ENCODE data around the gene IL22RA1. TPM values are rescaled to one million over a fixed set of nuclear protein-coding genes. Genes with fewer than 3 reads are reported as not detected.

IL22RA1 gene
- total RNA-seq, 1 donor from 2014 or later = not detected

GRCh38 chr1:24182061-24182460 lies 39.1 kb upstream of the IL22RA1 start:
- no peak for FAIRE-seq
- Mint-ChIP-seq H3K36me3 (ENCODE audit: low read depth, unreplicated experiment) (no peaks in the 10 kb centered on the region), H3K27me3 (ENCODE audit: low read depth, unreplicated experiment) (no peaks in the 10 kb centered on the region), H3K4me3 (ENCODE audit: unreplicated experiment) (no peak overlapping the region), H3K27ac (ENCODE audit: unreplicated experiment) (no peak overlapping the region), H3K9me3 (ENCODE audit: unreplicated experiment) (peaks cover 2% of the 10 kb centered on the region), H3K4me1 (ENCODE audit: low read depth, unreplicated experiment) (no peaks in the 10 kb centered on the region)
- TF ChIP-seq EZH2 (IDR thresholded peaks at IDR 0.05; ENCODE audit: insufficient read depth, low read length) (no peak), CTCF (IDR thresholded peaks at IDR 0.05; ENCODE audit: insufficient read depth, low read depth, low read length) (no peak)
- no peaks in the 10 kb centered on the region for H4K20me1 ChIP-seq (ENCODE audit: insufficient read depth, low read length)
- H3K36me3 ChIP-seq (ENCODE audit: insufficient read depth, low read length) = no peaks in the 10 kb centered on the region
- no peaks in the 10 kb centered on the region for H3K9me3 ChIP-seq (ENCODE audit: insufficient read depth, low read depth, low read length)
- no peak overlapping the region for H3K4me3 ChIP-seq (ENCODE audit: insufficient read depth, low read depth, low read length)
- no peak overlapping the region for H3K9ac ChIP-seq (ENCODE audit: low read length)
- H3K79me2 ChIP-seq (ENCODE audit: insufficient read depth, low read length) = no peaks in the 10 kb centered on the region
- H3K4me1 ChIP-seq (ENCODE audit: insufficient read depth, low read length) = no peaks in the 10 kb centered on the region
- no peak overlapping the region for H3K4me2 ChIP-seq (ENCODE audit: low read length)
- peaks cover 25% of the 10 kb centered on the region for H3K27me3 ChIP-seq (ENCODE audit: insufficient read depth, low read length)
- H2AFZ ChIP-seq (ENCODE audit: low read depth, low read length) = no peak overlapping the region
- DNase-seq (ENCODE audit: low read depth) = no peak
- H3K27ac ChIP-seq (ENCODE audit: low read depth, low read length) = no peak overlapping the region

GRCh38 chr1:24181619-24182018 lies 38.7 kb upstream of the IL22RA1 start:
- FAIRE-seq (no peak), DNase-seq (ENCODE audit: low read depth) (no peak)
- H3K4me1 ChIP-seq (ENCODE audit: insufficient read depth, low read length) = no peaks in the 10 kb centered on the region
- H3K9me3 ChIP-seq (ENCODE audit: insufficient read depth, low read depth, low read length) = no peaks in the 10 kb centered on the region
- Mint-ChIP-seq H3K27ac (ENCODE audit: unreplicated experiment) (no peak overlapping the region), H3K4me1 (ENCODE audit: low read depth, unreplicated experiment) (no peaks in the 10 kb centered on the region), H3K4me3 (ENCODE audit: unreplicated experiment) (no peak overlapping the region), H3K9me3 (ENCODE audit: unreplicated experiment) (peaks cover 2% of the 10 kb centered on the region), H3K27me3 (ENCODE audit: low read depth, unreplicated experiment) (no peaks in the 10 kb centered on the region), H3K36me3 (ENCODE audit: low read depth, unreplicated experiment) (no peaks in the 10 kb centered on the region)
- H3K27me3 ChIP-seq (ENCODE audit: insufficient read depth, low read length) = peaks cover 22% of the 10 kb centered on the region
- H3K36me3 ChIP-seq (ENCODE audit: insufficient read depth, low read length) = no peaks in the 10 kb centered on the region
- H3K4me2 ChIP-seq (ENCODE audit: low read length) = no peak overlapping the region
- no peak overlapping the region for H3K27ac ChIP-seq (ENCODE audit: low read depth, low read length)
- TF ChIP-seq CTCF (IDR thresholded peaks at IDR 0.05; ENCODE audit: insufficient read depth, low read depth, low read length) = no peak
- TF ChIP-seq EZH2 (IDR thresholded peaks at IDR 0.05; ENCODE audit: insufficient read depth, low read length) = no peak
- no peak overlapping the region for H2AFZ ChIP-seq (ENCODE audit: low read depth, low read length)
- H3K79me2 ChIP-seq (ENCODE audit: insufficient read depth, low read length) = no peaks in the 10 kb centered on the region
- H3K4me3 ChIP-seq (ENCODE audit: insufficient read depth, low read depth, low read length) = no peak overlapping the region
- no peaks in the 10 kb centered on the region for H4K20me1 ChIP-seq (ENCODE audit: insufficient read depth, low read length)
- no peak overlapping the region for H3K9ac ChIP-seq (ENCODE audit: low read length)

GRCh38 chr1:24180676-24181075 lies 37.7 kb upstream of the IL22RA1 start:
- Histone ChIP-seq H3K27ac (ENCODE audit: low read depth, low read length) (no peak overlapping the region), H2AFZ (ENCODE audit: low read depth, low read length) (no peak overlapping the region), H3K9ac (ENCODE audit: low read length) (no peak overlapping the region), H3K27me3 (ENCODE audit: insufficient read depth, low read length) (peaks cover 14% of the 10 kb centered on the region), H3K4me3 (ENCODE audit: insufficient read depth, low read depth, low read length) (no peak overlapping the region), H3K9me3 (ENCODE audit: insufficient read depth, low read depth, low read length) (no peaks in the 10 kb centered on the region), H3K79me2 (ENCODE audit: insufficient read depth, low read length) (no peaks in the 10 kb centered on the region), H4K20me1 (ENCODE audit: insufficient read depth, low read length) (no peaks in the 10 kb centered on the region), H3K4me2 (ENCODE audit: low read length) (no peak overlapping the region), H3K36me3 (ENCODE audit: insufficient read depth, low read length) (no peaks in the 10 kb centered on the region), H3K4me1 (ENCODE audit: insufficient read depth, low read length) (no peaks in the 10 kb centered on the region)
- peaks cover 2% of the 10 kb centered on the region for H3K9me3 Mint-ChIP-seq (ENCODE audit: unreplicated experiment)
- no peak overlapping the region for H3K27ac Mint-ChIP-seq (ENCODE audit: unreplicated experiment)
- DNase-seq (ENCODE audit: low read depth) (no peak), FAIRE-seq (no peak)
- no peaks in the 10 kb centered on the region for H3K36me3 Mint-ChIP-seq (ENCODE audit: low read depth, unreplicated experiment)
- TF ChIP-seq CTCF (IDR thresholded peaks at IDR 0.05; ENCODE audit: insufficient read depth, low read depth, low read length) (no peak), EZH2 (IDR thresholded peaks at IDR 0.05; ENCODE audit: insufficient read depth, low read length) (no peak)
- H3K4me1 Mint-ChIP-seq (ENCODE audit: low read depth, unreplicated experiment) = no peaks in the 10 kb centered on the region
- H3K27me3 Mint-ChIP-seq (ENCODE audit: low read depth, unreplicated experiment) = no peaks in the 10 kb centered on the region
- H3K4me3 Mint-ChIP-seq (ENCODE audit: unreplicated experiment) = no peak overlapping the region

All from astrocyte (in vitro differentiated cells and primary cell).